HepG2 (cell line): ENCODE data around the gene SLFNL1. TPM values are rescaled to one million over a fixed set of nuclear protein-coding genes. Genes with fewer than 3 reads are reported as not detected.

Source experiments
- ARID4A ChIP-seq: sonication (generic); formaldehyde crosslinking; IDR thresholded peaks from 2 replicates; pipeline ENCODE4 v1.5.0; 2020; ENCODE audit warnings: mild to moderate bottlenecking, missing genetic modification reagents, borderline replicate concordance
- ATRX ChIP-seq: sonication (generic); formaldehyde crosslinking; IDR thresholded peaks from 2 replicates; pipeline ENCODE4 v1.4.0; 2020; ENCODE audit warnings: missing genetic modification reagents, borderline replicate concordance
- CENPX ChIP-seq: sonication (generic); formaldehyde crosslinking; IDR thresholded peaks from 2 replicates; pipeline ENCODE4 v1.9.0; 2021; ENCODE audit warnings: mild to moderate bottlenecking, missing genetic modification reagents, moderate library complexity
- ETV5 ChIP-seq: IDR thresholded peaks from 2 replicates; pipeline ENCODE4 v1.6.1; 2018; ENCODE audit warnings: missing biosample characterization, missing genetic modification reagents, inconsistent platforms, borderline replicate concordance
- FOXP4 ChIP-seq: sonication (generic); formaldehyde crosslinking; IDR thresholded peaks from 2 replicates; pipeline ENCODE4 v1.4.0; 2020; ENCODE audit warnings: missing genetic modification reagents
- HMGA1 ChIP-seq: sonication (generic); formaldehyde crosslinking; conservative IDR thresholded peaks from 2 replicates; pipeline ENCODE4 v1.4.0; 2020; ENCODE audit warnings: missing genetic modification reagents
- MNT ChIP-seq: fragments of 450-650 bp; IDR thresholded peaks from 2 replicates; pipeline ENCODE4 v1.6.1; 2016
- NR0B2 ChIP-seq: sonication (generic); formaldehyde crosslinking; IDR thresholded peaks from 2 replicates; pipeline ENCODE4 v1.4.0; 2020; ENCODE audit warnings: mild to moderate bottlenecking, missing genetic modification reagents
- SMAD1 ChIP-seq: sonication (generic); formaldehyde crosslinking; IDR thresholded peaks from 2 replicates; pipeline ENCODE4 v1.4.0; 2020; ENCODE audit warnings: missing genetic modification reagents, low read depth, mild to moderate bottlenecking, borderline replicate concordance
- STAT6 ChIP-seq: sonication (generic); formaldehyde crosslinking; IDR thresholded peaks from 2 replicates; pipeline ENCODE4 v1.4.0; 2020; ENCODE audit warnings: missing genetic modification reagents, mild to moderate bottlenecking, borderline replicate concordance
- ZBTB3 ChIP-seq: sonication (generic); formaldehyde crosslinking; IDR thresholded peaks from 2 replicates; pipeline ENCODE4 v1.4.0; 2020; ENCODE audit warnings: low read depth, mild to moderate bottlenecking, moderate library complexity, missing genetic modification reagents, borderline replicate concordance
- ZBTB49 ChIP-seq: sonication (generic); formaldehyde crosslinking; IDR thresholded peaks from 2 replicates; pipeline ENCODE4 v1.4.0; 2020; ENCODE audit warnings: missing genetic modification reagents, borderline replicate concordance
- ZKSCAN1 ChIP-seq: fragments of 150-350 bp; IDR thresholded peaks from 2 replicates; pipeline ENCODE4 v1.6.1; 2014; ENCODE audit warnings: low read length
- ZNF792 ChIP-seq: IDR thresholded peaks from 2 replicates; pipeline ENCODE4 v1.6.1; 2016
- polyA plus RNA-seq, 8 experiments: library from polyadenylated mRNA; depleted of rRNA in 3 of 8; stranded (reverse) in 7 of 8; unstranded in 1 of 8; fragments of >200 nt; fragmentation: Illumina TruSeq in 4 of 8; extraction: Trizol in 4 of 8; gene quantifications; 2 replicates each; pipeline versions ENCODE4 v1.2.1 to v1.2.3, GENCODE V29; 2011 to 2016; ENCODE audit warnings: low read depth in 4 of 8, missing spikeins in 1 of 8, mixed read lengths in 1 of 8; ENCODE audit not compliant: insufficient read depth in 1 of 8
- total RNA-seq, 5 experiments: library from RNA; depleted of rRNA; stranded (reverse); fragments of >200 nt; fragmentation: Illumina TruSeq; extraction: Trizol; gene quantifications; 2 replicates each; pipeline ENCODE4 v1.2.3, GENCODE V29; 2016; ENCODE audit warnings: low read depth in 1 of 5

SLFNL1 gene
- total and polyA plus RNA-seq, 2 of the 13 experiments (the other 11 are each of a cell fraction or from before 2014, with no cell fraction given), result 0.07 to 0.20 TPM

- TF ChIP-seq ARID4A (CRISPR knock-in tag) (peak; percentile 36; the same call in 1 of the 2 replicates), ZBTB49 (CRISPR knock-in tag) (no peak), SMAD1 (CRISPR knock-in tag) (no peak), ZKSCAN1 (no peak), ZNF792 (0 out of 2 replicates have a peak, but pooled peaks have one; percentile 51), NR0B2 (peak; percentile 26; the same call in 1 of the 2 replicates), HMGA1 (CRISPR knock-in tag) (no peak), ATRX (CRISPR knock-in tag) (no peak), STAT6 (CRISPR knock-in tag) (no peak), CENPX (CRISPR knock-in tag) (no peak), FOXP4 (no peak), ETV5 (CRISPR knock-in tag) (no peak), MNT (peak; percentile 50), ZBTB3 (CRISPR knock-in tag) (no peak)
Measured at GRCh38 chr1:41003640-41004220, 17.8 kb downstream of the SLFNL1 start (continued).
